Activated naive CD8-positive, alpha-beta T cell treated with anti-CD3 and anti-CD28 coated beads, Interleukin-2, amount 50 U/mL, for 24 hours (primary cell): ENCODE results near the gene CALN1.

Experiments
- ATAC-seq: fragments of 150-1000 bp; cut with Tn5 transposase; one replicate; pipeline ENCODE4 v1.10.0; 2021
- DNase-seq: peaks from one replicate; pipeline ENCODE4 v3.0.0; 2021
- H3K27ac Mint-ChIP-seq: one replicate; pipeline ENCODE4 v1.8.0; 2021; ENCODE audit warnings: mild to moderate bottlenecking, mixed read lengths
- H3K27me3 Mint-ChIP-seq: one replicate; pipeline ENCODE4 v1.8.0; 2021; ENCODE audit warnings: mixed read lengths
- H3K36me3 Mint-ChIP-seq: one replicate; pipeline ENCODE4 v1.8.0; 2021; ENCODE audit warnings: low read depth, mixed read lengths
- H3K4me1 Mint-ChIP-seq: one replicate; pipeline ENCODE4 v1.8.0; 2021; ENCODE audit warnings: mixed read lengths
- H3K4me3 Mint-ChIP-seq: one replicate; pipeline ENCODE4 v1.8.0; 2021; ENCODE audit warnings: mild to moderate bottlenecking, moderate library complexity, mixed read lengths
- H3K9me3 Mint-ChIP-seq: one replicate; pipeline ENCODE4 v1.8.0; 2021; ENCODE audit warnings: mixed read lengths

The CALN1 gene

GRCh38 chr7:72325561-72325960 lies 86.6 kb downstream of the CALN1 start:
- Mint-ChIP-seq H3K4me3 (no peak overlapping the region), H3K36me3 (no peaks in the 10 kb centered on the region), H3K27me3 (no peaks in the 10 kb centered on the region), H3K4me1 (no peaks in the 10 kb centered on the region), H3K27ac (no peak overlapping the region), H3K9me3 (no peaks in the 10 kb centered on the region)
- ATAC-seq (no peak), DNase-seq (no peak)

DNA sequence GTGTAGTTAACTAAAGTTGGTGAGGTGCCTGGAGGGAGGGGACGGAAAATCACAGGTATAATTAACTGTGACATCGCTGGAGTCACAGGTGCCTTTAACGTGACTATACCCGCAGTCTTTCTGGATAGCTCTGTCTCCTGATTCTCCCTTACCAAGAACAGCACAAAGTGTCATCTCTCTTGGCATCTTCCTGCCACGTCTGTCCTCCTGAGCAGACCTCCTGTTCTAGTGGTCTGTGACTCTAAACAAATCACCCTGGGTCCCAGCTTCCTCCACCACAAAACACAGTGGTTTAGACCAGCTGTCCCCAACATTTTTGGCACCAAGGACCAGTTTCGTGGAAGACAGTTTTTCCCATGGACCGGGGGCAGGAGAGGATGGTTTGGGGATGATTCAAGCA lies 90.5 kb downstream of the CALN1 start:
- no peak overlapping the region for H3K4me3 Mint-ChIP-seq
- DNase-seq (no peak), ATAC-seq (no peak)
- H3K36me3 Mint-ChIP-seq, result no peaks in the 10 kb centered on the region
- no peaks in the 10 kb centered on the region for H3K4me1 Mint-ChIP-seq
- H3K27ac Mint-ChIP-seq, result no peak overlapping the region
- H3K9me3 Mint-ChIP-seq, result peaks cover 4% of the 10 kb centered on the region
- H3K27me3 Mint-ChIP-seq, result no peaks in the 10 kb centered on the region

DNA sequence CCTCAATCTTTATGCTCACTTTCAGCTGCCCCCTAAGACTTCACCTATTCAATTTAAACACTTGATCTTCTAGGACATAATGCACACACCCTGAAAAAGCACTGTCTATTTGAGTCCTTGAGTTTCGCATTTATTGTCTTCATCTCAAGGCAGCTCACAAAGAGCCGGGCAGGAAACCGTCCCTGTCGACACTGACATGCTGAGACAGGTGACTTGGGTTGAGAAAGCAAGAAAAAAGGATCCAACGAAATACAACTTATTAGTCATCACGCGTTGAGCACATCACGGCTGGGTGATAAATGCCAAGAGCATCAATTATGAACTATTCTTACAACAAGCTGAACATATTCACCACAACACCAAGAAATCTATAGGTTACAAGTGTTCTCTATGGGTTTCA lies 91.1 kb downstream of the CALN1 start:
- DNase-seq, result no peak
- H3K4me1 Mint-ChIP-seq, result no peaks in the 10 kb centered on the region
- H3K36me3 Mint-ChIP-seq, result no peaks in the 10 kb centered on the region
- H3K4me3 Mint-ChIP-seq, result no peak overlapping the region
- H3K27me3 Mint-ChIP-seq, result no peaks in the 10 kb centered on the region
- no peak overlapping the region for H3K27ac Mint-ChIP-seq
- ATAC-seq, result no peak
- H3K9me3 Mint-ChIP-seq, result peaks cover 4% of the 10 kb centered on the region

GRCh38 chr7:72317341-72317740 lies 94.8 kb downstream of the CALN1 start:
- DNase-seq, result no peak
- Mint-ChIP-seq H3K4me3 (no peak overlapping the region), H3K27ac (no peak overlapping the region), H3K4me1 (no peaks in the 10 kb centered on the region), H3K9me3 (peaks cover 4% of the 10 kb centered on the region), H3K36me3 (no peaks in the 10 kb centered on the region), H3K27me3 (no peaks in the 10 kb centered on the region)
- ATAC-seq, result no peak

GRCh38 chr7:72316148-72316547 lies 96.0 kb downstream of the CALN1 start:
- DNase-seq, result no peak
- Mint-ChIP-seq H3K27me3 (no peaks in the 10 kb centered on the region), H3K27ac (no peak overlapping the region), H3K4me3 (no peak overlapping the region), H3K36me3 (no peaks in the 10 kb centered on the region), H3K4me1 (no peaks in the 10 kb centered on the region), H3K9me3 (peaks cover 4% of the 10 kb centered on the region)
- no peak for ATAC-seq

DNA sequence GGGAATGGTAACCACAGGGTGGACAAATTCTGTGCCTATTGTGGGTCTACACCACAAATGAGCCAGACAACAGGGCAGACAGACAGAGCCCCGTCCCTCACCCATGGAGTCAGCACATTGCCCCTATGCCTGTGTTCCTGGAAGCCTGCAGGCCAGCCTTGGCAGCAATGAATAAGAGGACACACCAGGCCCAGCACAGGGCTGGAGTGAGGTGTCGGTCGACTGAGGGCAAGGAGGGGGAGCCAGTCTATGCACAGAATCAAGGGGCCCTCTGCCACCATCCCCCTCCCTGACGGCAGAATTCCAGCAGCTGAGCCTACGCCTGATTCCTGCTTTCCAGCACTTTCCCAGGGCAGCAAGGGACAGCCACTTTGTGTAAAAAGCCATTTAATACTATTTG lies 98.2 kb downstream of the CALN1 start:
- Mint-ChIP-seq H3K36me3 (no peaks in the 10 kb centered on the region), H3K4me3 (no peak overlapping the region), H3K27me3 (no peaks in the 10 kb centered on the region), H3K9me3 (peaks cover under 1% of the 10 kb centered on the region), H3K27ac (no peak overlapping the region), H3K4me1 (no peaks in the 10 kb centered on the region)
- DNase-seq (no peak), ATAC-seq (no peak)

- no peaks in the 10 kb centered on the region for H3K4me1 Mint-ChIP-seq
- H3K27me3 Mint-ChIP-seq, result peaks cover 1% of the 10 kb centered on the region
- H3K4me3 Mint-ChIP-seq, result no peak overlapping the region
- H3K9me3 Mint-ChIP-seq, result no peaks in the 10 kb centered on the region
- no peak for ATAC-seq
- no peak for DNase-seq
- H3K27ac Mint-ChIP-seq, result no peak overlapping the region
- H3K36me3 Mint-ChIP-seq, result no peaks in the 10 kb centered on the region
Observed at GRCh38 chr7:72310301-72310700, 101.8 kb downstream of the CALN1 start.

DNA sequence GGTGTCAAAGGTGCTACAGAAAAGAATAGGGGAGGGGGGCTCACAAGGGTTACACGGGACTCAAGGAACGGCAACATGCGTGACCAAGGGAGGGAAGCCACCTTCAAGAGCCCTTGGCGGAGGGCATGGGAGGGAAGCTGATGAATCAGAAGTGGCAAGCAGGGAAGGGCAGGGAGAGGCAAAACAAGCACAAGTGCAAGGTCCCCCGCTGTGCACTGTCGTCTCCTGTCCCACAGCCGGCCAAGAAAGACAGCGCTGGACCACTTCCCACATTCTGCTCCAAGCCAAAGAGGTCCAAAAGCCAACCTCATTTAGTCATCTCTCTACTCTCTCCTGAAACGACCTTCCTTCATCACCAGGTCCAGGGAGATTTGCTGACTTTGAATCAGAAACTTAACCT lies 102.7 kb downstream of the CALN1 start:
- DNase-seq (no peak), ATAC-seq (no peak)
- no peak overlapping the region for H3K27ac Mint-ChIP-seq
- H3K36me3 Mint-ChIP-seq, result no peaks in the 10 kb centered on the region
- H3K4me1 Mint-ChIP-seq, result no peaks in the 10 kb centered on the region
- no peaks in the 10 kb centered on the region for H3K9me3 Mint-ChIP-seq
- H3K27me3 Mint-ChIP-seq, result peaks cover 1% of the 10 kb centered on the region
- H3K4me3 Mint-ChIP-seq, result no peak overlapping the region

DNA sequence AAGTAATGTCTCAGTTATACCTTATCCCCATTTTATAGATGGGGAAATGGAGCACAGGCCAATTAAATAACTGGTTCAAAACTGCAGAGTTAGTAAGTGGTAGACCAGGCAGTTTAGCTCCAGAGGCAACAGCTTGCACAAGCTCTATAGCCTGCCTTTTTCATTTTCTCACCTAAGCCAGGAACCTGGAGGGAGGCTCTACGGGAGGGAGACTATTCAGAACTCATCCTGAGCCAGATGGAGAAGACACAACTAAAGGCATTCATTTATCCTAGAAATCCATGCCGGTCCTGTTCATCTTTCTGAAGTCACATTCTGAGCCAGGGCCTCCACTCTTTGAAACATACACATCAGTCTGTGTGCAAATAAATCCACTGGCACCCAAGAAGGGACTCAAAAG lies 103.2 kb downstream of the CALN1 start:
- Mint-ChIP-seq H3K27me3 (peaks cover 1% of the 10 kb centered on the region), H3K4me3 (no peak overlapping the region), H3K9me3 (no peaks in the 10 kb centered on the region), H3K27ac (no peak overlapping the region), H3K4me1 (no peaks in the 10 kb centered on the region), H3K36me3 (no peaks in the 10 kb centered on the region)
- DNase-seq, result no peak
- no peak for ATAC-seq

DNA sequence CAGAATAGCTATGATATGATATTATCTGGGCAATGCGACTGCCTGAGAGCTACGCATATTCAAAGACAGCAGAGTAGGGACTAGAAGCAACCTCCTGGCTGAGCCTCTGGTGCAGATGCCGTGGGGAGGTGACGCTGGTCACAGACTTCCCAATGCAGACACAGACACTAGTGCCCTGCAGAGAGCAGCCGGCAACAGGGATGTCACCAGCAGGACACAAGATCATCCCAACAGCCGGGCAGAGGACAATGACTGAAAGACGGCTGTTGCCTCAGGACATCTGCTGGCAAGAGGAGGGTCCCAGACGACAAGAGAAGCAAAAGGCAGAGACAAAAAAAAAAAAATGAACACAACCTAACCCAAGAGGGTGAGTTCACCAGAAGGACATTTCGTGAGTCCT lies 104.6 kb downstream of the CALN1 start:
- Mint-ChIP-seq H3K27ac (no peak overlapping the region), H3K27me3 (peaks cover 1% of the 10 kb centered on the region), H3K4me1 (no peaks in the 10 kb centered on the region), H3K4me3 (no peak overlapping the region), H3K36me3 (no peaks in the 10 kb centered on the region), H3K9me3 (no peaks in the 10 kb centered on the region)
- DNase-seq, result no peak
- ATAC-seq, result no peak

DNA sequence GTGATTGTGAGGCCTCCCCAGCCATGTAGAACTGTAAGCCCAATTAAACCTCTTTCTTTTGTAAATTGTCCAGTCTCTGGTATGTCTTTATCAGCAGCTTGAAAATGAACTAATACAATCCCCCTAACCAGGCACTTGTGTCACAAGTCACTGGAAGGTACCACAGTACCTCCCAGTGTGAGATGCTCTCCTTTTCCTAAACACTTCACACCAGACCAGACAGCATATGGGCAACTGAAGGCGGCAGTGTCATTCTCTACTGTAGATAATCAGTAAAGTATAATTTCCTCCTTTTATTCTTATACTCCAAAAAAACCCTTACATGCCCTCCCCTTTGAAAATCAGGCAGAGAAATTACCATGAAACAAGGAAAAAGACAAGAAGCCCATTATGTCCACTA lies 113.2 kb downstream of the CALN1 start:
- ATAC-seq (no peak), DNase-seq (no peak)
- no peaks in the 10 kb centered on the region for H3K9me3 Mint-ChIP-seq
- H3K36me3 Mint-ChIP-seq, result no peaks in the 10 kb centered on the region
- H3K4me1 Mint-ChIP-seq, result no peaks in the 10 kb centered on the region
- H3K4me3 Mint-ChIP-seq, result no peak overlapping the region
- H3K27ac Mint-ChIP-seq, result no peak overlapping the region
- no peaks in the 10 kb centered on the region for H3K27me3 Mint-ChIP-seq

DNA sequence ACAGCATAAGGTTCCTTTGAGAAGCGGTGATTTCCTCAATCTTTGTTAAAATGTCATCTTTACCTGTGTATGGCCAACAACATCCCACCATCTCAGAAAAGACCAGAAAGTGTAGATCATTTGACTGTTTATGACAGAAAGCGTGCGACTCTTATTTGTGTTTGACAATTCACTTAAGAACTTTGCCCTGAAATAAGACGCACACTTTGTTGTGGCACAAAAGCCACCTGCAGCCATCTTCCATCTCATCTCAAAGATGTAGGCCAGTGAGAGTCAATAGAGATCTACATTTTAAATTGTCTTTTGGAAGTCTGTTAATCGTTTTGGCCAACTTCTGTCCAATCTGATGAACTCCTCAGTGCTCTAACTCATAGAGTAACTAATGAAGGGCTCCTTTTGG lies 114.0 kb downstream of the CALN1 start:
- no peak for ATAC-seq
- H3K36me3 Mint-ChIP-seq, result no peaks in the 10 kb centered on the region
- H3K27ac Mint-ChIP-seq, result no peak overlapping the region
- H3K27me3 Mint-ChIP-seq, result no peaks in the 10 kb centered on the region
- H3K4me1 Mint-ChIP-seq, result no peaks in the 10 kb centered on the region
- no peak for DNase-seq
- H3K9me3 Mint-ChIP-seq, result no peaks in the 10 kb centered on the region
- no peak overlapping the region for H3K4me3 Mint-ChIP-seq

DNA sequence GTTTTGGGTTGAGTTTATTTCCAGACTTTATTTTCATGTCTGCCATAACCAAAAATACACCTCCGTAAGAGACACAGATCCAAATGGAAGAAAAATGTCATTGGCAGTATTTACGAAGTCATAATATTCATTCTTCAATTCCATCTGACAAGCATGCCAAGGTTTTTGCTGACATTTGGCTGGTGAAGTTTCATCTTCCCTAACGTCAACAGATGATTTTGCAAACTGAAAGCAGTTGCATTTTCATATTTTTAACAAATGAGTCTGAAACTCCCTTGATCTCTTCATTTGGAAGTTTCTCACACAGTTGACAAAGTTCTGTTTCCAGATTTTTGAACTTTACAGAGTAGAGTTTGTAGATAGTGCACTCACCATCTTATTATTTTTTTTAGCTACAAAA lies 114.5 kb downstream of the CALN1 start:
- ATAC-seq (no peak), DNase-seq (no peak)
- H3K27me3 Mint-ChIP-seq, result no peaks in the 10 kb centered on the region
- H3K4me3 Mint-ChIP-seq, result no peak overlapping the region
- H3K27ac Mint-ChIP-seq, result no peak overlapping the region
- H3K4me1 Mint-ChIP-seq, result no peaks in the 10 kb centered on the region
- no peaks in the 10 kb centered on the region for H3K9me3 Mint-ChIP-seq
- H3K36me3 Mint-ChIP-seq, result no peaks in the 10 kb centered on the region

DNA sequence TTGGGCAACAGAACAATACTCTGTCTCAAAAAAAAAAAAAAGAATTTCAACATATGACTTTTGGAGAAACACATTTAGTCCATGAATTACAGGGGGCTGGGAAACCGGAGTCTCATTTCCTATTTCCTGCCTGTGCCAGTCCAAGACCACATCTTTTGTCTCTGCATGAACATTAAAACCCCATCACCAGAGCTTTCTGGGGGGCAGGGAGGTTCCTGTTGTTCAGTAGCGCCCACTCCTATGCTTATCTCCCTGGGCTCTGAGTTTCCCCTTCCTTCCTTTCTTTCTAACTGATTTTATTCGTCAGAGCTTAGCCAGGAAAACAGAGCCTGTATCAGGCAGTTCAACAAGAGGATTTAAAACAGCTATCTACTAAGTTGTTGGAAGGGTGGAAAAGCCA lies 119.3 kb downstream of the CALN1 start:
- Mint-ChIP-seq H3K36me3 (no peaks in the 10 kb centered on the region), H3K27me3 (no peaks in the 10 kb centered on the region), H3K27ac (no peak overlapping the region), H3K4me3 (no peak overlapping the region), H3K4me1 (no peaks in the 10 kb centered on the region), H3K9me3 (peaks cover 9% of the 10 kb centered on the region)
- no peak for ATAC-seq
- no peak for DNase-seq

- H3K9me3 Mint-ChIP-seq, result peaks cover 9% of the 10 kb centered on the region
- H3K4me3 Mint-ChIP-seq, result no peak overlapping the region
- no peak overlapping the region for H3K27ac Mint-ChIP-seq
- no peaks in the 10 kb centered on the region for H3K4me1 Mint-ChIP-seq
- H3K27me3 Mint-ChIP-seq, result no peaks in the 10 kb centered on the region
- DNase-seq (no peak), ATAC-seq (no peak)
- H3K36me3 Mint-ChIP-seq, result no peaks in the 10 kb centered on the region
Observed at GRCh38 chr7:72292118-72292517, 120.0 kb downstream of the CALN1 start.

DNA sequence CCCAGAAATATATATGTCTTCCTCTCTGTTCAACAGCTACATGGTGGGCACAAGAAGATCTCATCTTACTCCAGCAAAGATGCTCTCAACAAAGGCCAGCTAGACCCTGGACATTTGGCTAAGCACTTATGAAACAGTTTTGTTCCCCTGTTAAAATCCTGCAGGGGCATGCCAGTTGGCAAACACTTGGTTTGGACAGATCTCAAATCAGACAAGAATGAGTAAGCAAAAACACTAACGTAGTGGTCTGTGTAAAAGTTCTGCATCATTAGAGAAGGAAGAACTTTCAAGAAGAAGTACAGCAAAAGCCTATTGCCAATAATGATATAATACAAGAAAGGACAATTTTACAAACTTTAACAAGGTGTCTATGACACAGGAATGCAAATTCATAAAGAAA lies 125.6 kb downstream of the CALN1 start:
- no peak overlapping the region for H3K4me3 Mint-ChIP-seq
- no peaks in the 10 kb centered on the region for H3K36me3 Mint-ChIP-seq
- H3K27ac Mint-ChIP-seq, result no peak overlapping the region
- peaks cover 14% of the 10 kb centered on the region for H3K9me3 Mint-ChIP-seq
- no peak for DNase-seq
- ATAC-seq, result no peak
- H3K27me3 Mint-ChIP-seq, result no peaks in the 10 kb centered on the region
- H3K4me1 Mint-ChIP-seq, result no peaks in the 10 kb centered on the region
